H1 (cell line): ENCODE results near the gene COL11A1. TPM values are rescaled to one million over a fixed set of nuclear protein-coding genes. Genes with fewer than 3 reads are reported as not detected.

Experiments used
- CTCF ChIA-PET: fragments of 300-600 bp; sonication (Branson Sonifier 250); formaldehyde crosslinking; loops from one replicate; lab custom pipeline; 2021; ENCODE audit not compliant: partially characterized antibody; lab: Charles Lee
- POLR2A ChIA-PET: fragments of 300-600 bp; sonication (Branson Sonifier 250); formaldehyde crosslinking; loops from one replicate; lab custom pipeline; 2021; ENCODE audit warnings: inconsistent platforms; ENCODE audit not compliant: partially characterized antibody; lab: Charles Lee
- DNase-seq, 2 experiments: peaks; one replicate each; pipeline versions ENCODE4 v3.0.0 to v3.0.0-alpha.2; 2010 to 2022; ENCODE audit warnings: low spot score in 2 of 2, low read depth in 1 of 2, mixed read lengths in 1 of 2
- FAIRE-seq: peaks from 2 replicates; lab custom pipeline; 2011; peaks lifted over from hg19 to GRCh38; lab: Jason Lieb, UNC
- H2AFZ ChIP-seq: 2 replicates; pipeline ENCODE4 v1.8.1; 2012; ENCODE audit warnings: low read length, inconsistent platforms
- H2AK5ac ChIP-seq: 2 replicates; pipeline ENCODE4 v1.6.1; 2013; ENCODE audit warnings: low read depth, low read length
- H2BK120ac ChIP-seq: replicated peaks from 2 replicates; pipeline ENCODE3; 2013; ENCODE audit warnings: low read depth, low read length, inconsistent platforms
- H2BK12ac ChIP-seq: 2 replicates; pipeline ENCODE4 v1.6.1; 2013; ENCODE audit warnings: low read depth, low read length
- H2BK15ac ChIP-seq: 2 replicates; pipeline ENCODE4 v1.6.1; 2013; ENCODE audit warnings: low read length
- H2BK20ac ChIP-seq: 2 replicates; pipeline ENCODE4 v1.6.1; 2013; ENCODE audit warnings: low read length
- H2BK5ac ChIP-seq: 2 replicates; pipeline ENCODE4 v1.6.1; 2013; ENCODE audit warnings: low read depth, low read length
- H3K14ac ChIP-seq: 2 replicates; pipeline ENCODE4 v1.6.1; 2013; ENCODE audit warnings: inconsistent platforms; ENCODE audit not compliant: insufficient read length
- H3K18ac ChIP-seq: 2 replicates; pipeline ENCODE4 v1.6.1; 2013; ENCODE audit warnings: low read length; ENCODE audit errors: extremely low read depth
- H3K23ac ChIP-seq: 2 replicates; pipeline ENCODE4 v1.6.1; 2013; ENCODE audit warnings: inconsistent platforms; ENCODE audit not compliant: insufficient read length
- H3K23me2 ChIP-seq: 2 replicates; pipeline ENCODE4 v1.6.1; 2013; ENCODE audit warnings: low read depth, low read length
- H3K27ac ChIP-seq: 2 replicates; pipeline ENCODE4 v1.6.1; 2011; ENCODE audit warnings: low read depth, low read length, inconsistent platforms
- H3K27me3 ChIP-seq, 4 experiments: replicated peaks in 1 of 4; 1 replicate in 1 of 4; 2 replicates in 3 of 4; pipeline versions ENCODE4 v1.6.1 to v1.8.1; 2011 to 2013; ENCODE audit warnings: low read length in 3 of 4, mild to moderate bottlenecking in 3 of 4, inconsistent platforms in 2 of 4, mixed read lengths in 2 of 4, moderate library complexity in 1 of 4; ENCODE audit not compliant: control insufficient read depth in 3 of 4, insufficient read depth in 3 of 4; ENCODE audit errors: extremely low read depth in 1 of 4
- H3K36me3 ChIP-seq, 4 experiments: 2 replicates each; pipeline versions ENCODE4 v1.6.1 to v1.8.1; 2011 to 2013; ENCODE audit warnings: mild to moderate bottlenecking in 4 of 4, low read length in 3 of 4, moderate library complexity in 2 of 4, control low read depth in 1 of 4, inconsistent platforms in 1 of 4; ENCODE audit not compliant: insufficient read depth in 4 of 4, control insufficient read depth in 2 of 4
- H3K4ac ChIP-seq: replicated peaks from 2 replicates; pipeline ENCODE3; 2013; ENCODE audit warnings: low read length, low read depth, mixed read lengths, inconsistent platforms; ENCODE audit not compliant: insufficient read length
- H3K4me1 ChIP-seq, 4 experiments: replicated peaks in 1 of 4; 1 replicate in 1 of 4; 2 replicates in 3 of 4; pipeline versions ENCODE4 v1.6.1 to v1.8.1; 2011 to 2013; ENCODE audit warnings: low read length in 3 of 4, inconsistent platforms in 2 of 4, mixed read lengths in 1 of 4; ENCODE audit not compliant: insufficient read depth in 4 of 4, control insufficient read depth in 3 of 4
- H3K4me2 ChIP-seq, 2 experiments: 2 replicates each; pipeline versions ENCODE4 v1.6.1 to v1.8.1; 2011 to 2013; ENCODE audit warnings: low read depth in 2 of 2, low read length in 2 of 2, control low read depth in 1 of 2, inconsistent platforms in 1 of 2, mild to moderate bottlenecking in 1 of 2; ENCODE audit not compliant: insufficient read depth in 1 of 2
- H3K4me3 ChIP-seq, 4 experiments: fragments of 200-600, 300-600 bp in 1 of 4; sonication (generic), shearing (Covaris generic), sonication (Bioruptor Twin) in 1 of 4; 2 replicates each; pipeline versions ENCODE4 v1.5.1 to v1.8.1; 2011 to 2016; ENCODE audit warnings: low read length in 4 of 4, low read depth in 3 of 4, control low read depth in 2 of 4, inconsistent platforms in 2 of 4, mild to moderate bottlenecking in 2 of 4, mixed read lengths in 1 of 4, moderate library complexity in 1 of 4; ENCODE audit not compliant: insufficient read depth in 2 of 4; ENCODE audit errors: extremely low read depth in 1 of 4
- H3K56ac ChIP-seq: replicated peaks from 2 replicates; pipeline ENCODE3; 2013; ENCODE audit warnings: low read depth, mild to moderate bottlenecking, mixed read lengths, low read length, inconsistent platforms; ENCODE audit not compliant: insufficient read length
- H3K79me1 ChIP-seq: 2 replicates; pipeline ENCODE4 v1.6.1; 2013; ENCODE audit warnings: low read depth, low read length, control low read depth
- H3K79me2 ChIP-seq, 2 experiments: 2 replicates each; pipeline versions ENCODE4 v1.6.1 to v1.8.1; 2012 to 2013; ENCODE audit warnings: low read length in 2 of 2, mild to moderate bottlenecking in 2 of 2, inconsistent platforms in 1 of 2; ENCODE audit not compliant: insufficient read depth in 2 of 2, control insufficient read depth in 1 of 2
- H3K9ac ChIP-seq, 4 experiments: replicated peaks in 1 of 4; 1 replicate in 1 of 4; 2 replicates in 3 of 4; pipeline versions ENCODE4 v1.6.1 to v1.8.1; 2011 to 2013; ENCODE audit warnings: low read depth in 3 of 4, low read length in 3 of 4, control low read depth in 2 of 4, mild to moderate bottlenecking in 2 of 4, moderate library complexity in 2 of 4, inconsistent platforms in 1 of 4; ENCODE audit errors: extremely low read depth in 1 of 4
- H3K9me3 ChIP-seq, 2 experiments: 2 replicates each; pipeline versions ENCODE4 v1.6.1 to v1.8.1; 2012 to 2013; ENCODE audit warnings: mild to moderate bottlenecking in 2 of 2, moderate library complexity in 2 of 2, control low read depth in 1 of 2, inconsistent platforms in 1 of 2, low read depth in 1 of 2, low read length in 1 of 2, mixed read lengths in 1 of 2; ENCODE audit not compliant: insufficient read depth in 2 of 2
- H4K20me1 ChIP-seq, 2 experiments: replicated peaks in 1 of 2; 2 replicates each; pipeline versions ENCODE3 to v1.8.1; 2011 to 2013; ENCODE audit warnings: inconsistent platforms in 2 of 2, low read length in 2 of 2, mild to moderate bottlenecking in 1 of 2; ENCODE audit not compliant: insufficient read depth in 2 of 2, control insufficient read depth in 1 of 2
- H4K5ac ChIP-seq: 2 replicates; pipeline ENCODE4 v1.6.1; 2013; ENCODE audit warnings: low read length, low read depth, mixed read lengths, inconsistent platforms; ENCODE audit not compliant: insufficient read length
- H4K8ac ChIP-seq: 2 replicates; pipeline ENCODE4 v1.8.0; 2013; ENCODE audit warnings: mild to moderate bottlenecking, moderate library complexity, low read length, inconsistent platforms; ENCODE audit not compliant: insufficient read depth; ENCODE audit errors: extremely low read depth
- H4K91ac ChIP-seq: replicated peaks from 2 replicates; pipeline ENCODE3; 2013; ENCODE audit warnings: low read length, mixed read lengths, inconsistent platforms; ENCODE audit not compliant: insufficient read length
- CBX5 ChIP-seq: fragments of 300-800, 300-1000 bp; sonication (generic); IDR thresholded peaks from 2 replicates; pipeline ENCODE4 v1.7.1; 2016; ENCODE audit warnings: antibody characterized with exemption, low read length, low read depth
- CEBPB ChIP-seq: IDR thresholded peaks from 2 replicates; pipeline ENCODE4 v1.6.1; 2012; ENCODE audit warnings: low read depth, low read length
- FOSL1 ChIP-seq: IDR thresholded peaks from 2 replicates; pipeline ENCODE4 v1.6.1; 2011; ENCODE audit warnings: mild to moderate bottlenecking, low read depth, low read length, moderate library complexity; ENCODE audit not compliant: insufficient read depth
- SUZ12 ChIP-seq: fragments of 200-600 bp; sonication (generic); IDR thresholded peaks from 2 replicates; pipeline ENCODE4 v1.6.1; 2012; ENCODE audit warnings: mild to moderate bottlenecking, inconsistent platforms, low read length, moderate library complexity, mixed read lengths
- WGBS, 2 experiments: shearing (Covaris generic) in 1 of 2; methylation state at CpG; one replicate each; pipeline versions ENCODE4 v1.1.6 to v1.1.7; 2013 to 2015; ENCODE audit warnings: low lambda C conversion rate in 2 of 2, mixed read lengths in 2 of 2, inconsistent platforms in 1 of 2, low coverage in 1 of 2, missing lambda C conversion rate in 1 of 2; ENCODE audit not compliant: insufficient replicate concordance in 2 of 2, insufficient coverage in 1 of 2, insufficient read length in 1 of 2; ENCODE audit errors: extremely low coverage in 1 of 2, missing lambda C conversion rate in 1 of 2; 5-methylcytosine and 5-hydroxymethylcytosine counted together
- polyA plus RNA-seq, 7 experiments: library from polyadenylated mRNA; depleted of rRNA in 3 of 7; stranded (reverse) in 5 of 7; unstranded in 2 of 7; fragments of >200 nt in 5 of 7; fragments of 200-250 nt in 2 of 7; gene quantifications; 1 replicate in 5 of 7; 2 replicates in 1 of 7; 4 replicates in 1 of 7; pipeline versions ENCODE4 v1.2.1 to v1.2.3, GENCODE V29; 2011 to 2013; ENCODE audit warnings: missing spikeins in 2 of 7, mixed read lengths in 2 of 7
- total RNA-seq: library from RNA; stranded (reverse); fragmentation: NEBNext Ultra II Directional; extraction: Animal tissue kit (Norgen Biotek cat#: 25700); gene quantifications from 2 replicates; pipeline ENCODE4 v1.2.1, GENCODE V29; 2021

Gene COL11A1
- total and polyA plus RNA-seq, 2 of the 8 experiments (the other 6 are each of a cell fraction or from before 2014, with no cell fraction given): 4.0 to 27.9 TPM

GRCh38 chr1:102851616-102852015, 256.7 kb downstream of the COL11A1 start:
- Histone ChIP-seq H3K79me2 (no peaks in the 10 kb centered on the region), H2BK15ac (no peak overlapping the region), H3K18ac (no peak overlapping the region), H3K23me2 (no peaks in the 10 kb centered on the region), H3K4me1 (no peaks in the 10 kb centered on the region), H2BK120ac (no peak overlapping the region), H3K36me3 (no peaks in the 10 kb centered on the region), H2AFZ (no peak overlapping the region), H3K4me3 (no peak overlapping the region), H4K8ac (no peak overlapping the region), H2BK5ac (no peak overlapping the region), H2AK5ac (no peak overlapping the region), H3K14ac (no peak overlapping the region), H2BK20ac (no peak overlapping the region), H4K20me1 (no peaks in the 10 kb centered on the region), H3K23ac (no peak overlapping the region), H3K27me3 (no peaks in the 10 kb centered on the region), H3K4ac (no peak overlapping the region), H3K56ac (no peak overlapping the region), H3K27ac (no peak overlapping the region), H4K91ac (no peak overlapping the region), H3K79me1 (no peaks in the 10 kb centered on the region), H3K4me2 (no peak overlapping the region), H2BK12ac (no peak overlapping the region), H4K5ac (no peak overlapping the region), H3K9ac (no peak overlapping the region), H3K9me3 (peaks cover 0 to 7% of the 10 kb centered on the region in 2 experiments; a peak in 2 of 4 replicates)
- POLR2A ChIA-PET: no interaction called here
- FAIRE-seq (no peak), DNase-seq (no peak)
- WGBS, 2 experiments: 93% methylated on average over 3 of the region's 3 CpGs; no CpG with 5 or more reads in 1 of the 2 experiments
- CTCF ChIA-PET: interaction anchor here (0.5 to 1.7 kb wide), 3 partner anchors 11 to 1452 kb away, joined by 3 to 4 read pairs (median 3); no protein-coding TSS in a partner anchor
- no peak for TF ChIP-seq CBX5
- no peak for TF ChIP-seq SUZ12
- no peak for TF ChIP-seq CEBPB
- TF ChIP-seq FOSL1: no peak
